Superior temporal gyrus (tissue), 1 donor: ENCODE data around the gene CUBN.

ENCODE experiments used
- DNase-seq: peaks from one replicate; pipeline ENCODE4 v3.0.0-alpha.2; 2016; ENCODE audit errors: extremely low spot score

The CUBN gene

GRCh38 chr10:17106991-17107390, 22.6 kb downstream of the CUBN start:
- DNase-seq = no peak

- DNase-seq = no peak
Measured at GRCh38 chr10:17101910-17102266, 27.7 kb downstream of the CUBN start.

- no peak for DNase-seq
Measured at GRCh38 chr10:17101257-17101909, 28.2 kb downstream of the CUBN start.

GRCh38 chr10:17100586-17100985, 29.0 kb downstream of the CUBN start:
- DNase-seq = no peak

DNA sequence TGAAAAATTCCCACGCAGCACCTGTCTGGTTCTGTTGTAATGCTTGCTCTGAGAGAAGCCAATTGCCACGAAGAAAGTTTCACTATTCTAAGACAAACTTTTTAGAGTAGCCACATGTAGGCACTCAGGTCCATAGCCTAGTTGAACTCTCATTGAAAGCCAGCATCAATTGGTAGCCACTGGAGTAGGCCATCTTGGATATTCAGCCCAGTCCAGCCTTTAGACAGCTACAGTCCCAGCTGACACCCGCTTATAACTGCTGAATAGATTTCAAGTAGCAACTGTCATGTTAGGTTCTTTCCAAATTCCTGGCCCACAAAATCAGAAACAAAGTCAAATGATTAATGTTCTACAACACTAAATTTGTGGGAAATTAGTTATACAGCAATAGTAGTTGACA, 31.6 kb downstream of the CUBN start:
- no peak for DNase-seq

GRCh38 chr10:17094844-17095243, 34.8 kb downstream of the CUBN start:
- no peak for DNase-seq

- no peak for DNase-seq
Measured at GRCh38 chr10:17092986-17093803, 36.4 kb downstream of the CUBN start.

DNA sequence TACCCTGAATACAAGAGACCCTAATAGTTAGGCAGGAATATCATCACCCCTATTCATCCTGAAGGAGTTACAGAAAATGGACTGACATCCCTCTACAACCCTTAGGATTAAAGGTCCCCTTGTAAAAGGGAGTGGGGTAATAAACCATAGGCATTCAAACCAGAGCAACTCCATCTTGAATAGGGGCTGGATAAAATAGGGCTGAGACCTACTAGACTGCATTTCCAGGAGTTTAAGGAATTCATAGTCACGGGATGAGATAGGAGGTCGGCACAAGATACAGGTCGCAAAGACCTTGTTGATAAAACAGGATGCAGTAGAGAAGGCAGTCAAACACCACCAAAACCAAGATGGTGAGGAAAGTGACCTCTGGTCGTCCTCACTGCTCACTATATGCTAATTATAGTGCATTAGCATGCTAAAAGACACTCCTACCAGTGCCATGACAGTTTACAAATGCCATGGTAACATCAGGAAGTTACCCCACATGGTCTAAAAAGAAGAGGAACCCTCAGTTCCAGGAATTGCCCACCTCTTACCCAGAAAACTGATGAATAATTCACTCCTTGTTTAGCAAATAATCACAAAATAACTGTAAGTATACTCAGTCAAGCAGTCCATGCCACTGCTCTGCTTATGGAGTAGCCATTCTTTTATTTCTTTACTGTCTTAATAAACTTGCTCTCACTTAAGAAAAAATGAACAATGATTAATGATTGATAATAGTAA, 37.2 kb downstream of the CUBN start:
- no peak for DNase-seq

- no peak for DNase-seq
Measured at GRCh38 chr10:17088118-17088806, 41.3 kb downstream of the CUBN start.

GRCh38 chr10:17086865-17087367, 42.7 kb downstream of the CUBN start:
- DNase-seq = no peak

DNA sequence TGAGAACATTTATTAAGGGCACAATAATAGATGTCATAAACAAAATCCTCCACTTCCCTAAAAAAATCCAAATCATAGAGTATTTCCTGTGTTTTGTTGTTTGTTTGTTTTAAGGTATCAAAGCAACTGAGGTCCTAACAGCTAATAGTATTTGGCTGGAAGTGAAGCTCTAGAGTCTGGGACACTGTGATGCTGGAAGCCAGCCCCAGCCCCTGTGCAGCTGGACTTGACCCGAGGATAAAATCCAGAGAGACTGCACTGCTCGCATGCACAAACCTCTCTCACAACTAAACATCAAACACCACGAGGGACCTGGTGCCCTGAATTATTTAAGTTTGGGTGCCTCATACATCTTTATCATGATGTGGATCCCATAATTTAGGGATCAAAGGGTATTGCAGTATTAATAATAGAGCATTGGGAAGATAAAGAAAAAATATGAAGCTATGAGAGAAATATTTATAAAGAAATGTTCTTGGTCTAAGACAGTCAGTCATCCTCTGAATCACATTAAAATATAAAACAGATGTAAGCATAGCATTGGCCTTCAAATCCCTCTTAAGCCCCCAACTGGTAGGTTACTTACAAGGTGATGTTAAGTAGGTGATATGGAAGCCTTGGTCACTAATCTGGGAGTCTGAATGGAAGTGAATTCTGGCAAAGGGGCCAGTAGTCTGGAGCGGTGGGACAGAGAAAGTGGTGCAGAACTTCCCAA, 44.4 kb downstream of the CUBN start:
- no peak for DNase-seq

DNA sequence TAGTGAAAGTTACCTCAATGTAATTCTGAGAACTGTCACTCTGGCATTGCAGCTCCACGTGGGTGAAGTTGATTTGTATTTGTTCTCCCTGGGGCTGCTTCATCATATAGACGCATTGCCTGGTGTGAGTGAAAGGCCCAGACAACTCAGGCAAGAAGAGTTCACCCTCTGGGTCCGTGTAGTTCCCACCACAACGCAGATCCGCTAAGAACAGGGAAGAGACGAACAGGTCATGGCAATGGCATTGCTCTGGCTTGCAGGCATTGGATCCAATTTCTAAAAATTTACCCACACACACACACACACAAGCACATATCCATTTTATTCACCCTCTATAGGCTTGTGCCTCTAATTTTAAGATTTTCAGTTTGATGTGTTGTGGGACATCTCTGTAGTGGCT, 45.4 kb downstream of the CUBN start:
- no peak for DNase-seq

GRCh38 chr10:17081431-17081830, 48.2 kb downstream of the CUBN start:
- no peak for DNase-seq

DNA sequence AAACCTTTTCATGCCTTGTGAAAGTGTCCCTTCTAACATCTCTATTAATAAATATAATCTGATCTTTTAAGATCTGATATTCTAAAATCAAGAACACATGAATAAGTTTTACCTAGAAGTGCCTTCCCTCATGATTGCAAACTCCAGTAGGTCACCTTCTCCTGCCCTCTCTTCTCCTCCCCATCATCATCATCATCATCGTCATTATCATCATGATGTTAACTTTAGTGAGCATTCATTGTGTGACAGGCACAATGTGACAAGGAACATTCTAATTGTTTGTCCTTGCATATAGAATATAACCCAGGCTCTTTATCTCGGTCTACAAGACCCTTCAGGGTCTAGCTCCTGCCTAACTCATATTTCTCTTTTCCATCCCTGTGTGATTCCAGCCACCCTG, 51.7 kb downstream of the CUBN start:
- no peak for DNase-seq

DNA sequence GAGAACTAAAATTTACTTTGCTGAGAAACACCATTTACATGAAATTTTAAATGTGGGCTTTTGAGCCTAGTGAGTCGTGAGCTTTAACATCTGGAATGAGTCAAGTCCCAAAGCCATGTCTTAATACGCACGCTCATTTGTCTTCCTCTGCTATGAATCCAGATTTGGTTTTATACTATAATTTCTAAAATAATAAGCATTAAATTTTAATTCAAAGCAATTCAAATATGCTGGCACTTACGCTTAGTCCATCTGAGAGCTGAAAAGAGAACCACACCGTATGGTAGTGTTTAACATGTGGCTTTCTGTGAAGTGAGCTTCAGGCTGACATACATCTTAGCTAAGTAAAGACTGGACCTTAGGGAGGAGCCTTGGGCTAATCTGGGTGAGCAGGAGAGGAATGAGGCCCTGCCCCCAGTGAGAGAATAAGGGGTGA, 52.2 kb downstream of the CUBN start:
- no peak for DNase-seq

- DNase-seq = no peak
Measured at GRCh38 chr10:17076626-17077345, 52.8 kb downstream of the CUBN start.

DNA sequence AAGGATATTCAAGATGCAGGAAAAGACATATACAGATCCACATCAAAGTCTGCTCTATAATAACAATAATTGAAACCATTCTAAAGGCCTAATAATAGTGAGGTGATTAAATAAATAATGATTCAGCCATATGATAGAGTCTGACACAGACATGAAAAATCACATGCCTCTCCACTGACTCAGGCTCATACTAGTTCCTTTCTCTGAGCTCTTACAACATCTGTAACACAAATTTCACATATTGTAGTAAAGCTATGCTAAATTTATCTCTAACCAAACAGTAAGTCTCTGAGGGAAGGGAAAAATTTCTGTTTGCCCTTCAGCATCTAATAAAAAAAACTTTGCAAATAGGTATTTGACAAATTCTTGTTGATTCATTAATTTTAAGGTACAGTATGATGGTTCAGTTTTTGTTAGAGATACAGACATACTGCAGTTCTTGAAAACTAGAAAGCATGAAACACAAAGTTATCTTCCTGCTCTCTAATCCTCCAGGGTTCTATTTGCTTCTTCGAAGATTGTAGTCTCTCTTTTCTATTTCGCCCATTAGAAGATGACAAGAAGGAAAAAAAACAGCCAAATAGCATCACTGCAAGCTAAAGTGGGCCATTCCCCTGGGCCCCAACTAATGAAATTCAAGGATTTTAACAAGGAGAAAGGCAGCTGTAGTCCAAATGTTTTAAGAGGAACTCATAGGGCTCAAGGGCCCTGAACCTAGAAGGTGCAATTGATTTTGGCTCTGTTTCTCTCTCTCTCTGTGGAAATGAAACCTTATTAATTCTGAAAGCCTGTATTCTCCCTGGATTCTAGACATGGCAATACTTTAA, 53.9 kb downstream of the CUBN start:
- no peak for DNase-seq

- DNase-seq = no peak
Measured at GRCh38 chr10:17074541-17074847, 55.1 kb downstream of the CUBN start.

- no peak for DNase-seq
Measured at GRCh38 chr10:17073725-17074540, 55.7 kb downstream of the CUBN start.
